GM10248 (cell line): ENCODE data around the gene CALCOCO2.

ENCODE experiments used
- CTCF ChIA-PET: fragments of 300-600 bp; sonication (Branson Sonifier 250); formaldehyde crosslinking; extraction: SDS; loops from one replicate; lab custom pipeline; 2021; ENCODE audit warnings: antibody characterized with exemption; lab: Yijun Ruan, JAX
- POLR2A ChIA-PET: fragments of 350-650 bp; sonication (Branson Sonifier 250); formaldehyde crosslinking; extraction: SDS; loops from one replicate; lab custom pipeline; 2020; ENCODE audit warnings: antibody characterized with exemption; lab: Yijun Ruan, JAX
- DNase-seq: peaks from one replicate; pipeline ENCODE4 v3.0.0; 2012; ENCODE audit errors: extremely low spot score
- CTCF ChIP-seq: IDR thresholded peaks from 2 replicates; pipeline ENCODE4 v1.5.1; 2012; ENCODE audit warnings: mild to moderate bottlenecking, low read depth; ENCODE audit errors: extremely low read depth, missing control alignments, control extremely low read depth

CALCOCO2 gene

GRCh38 chr17:48840441-48840840 lies 9.6 kb downstream of the CALCOCO2 start:
- TF ChIP-seq CTCF: no peak
- DNase-seq: no peak
- CTCF ChIA-PET: interaction anchor here (0.9 to 2.7 kb wide), 8 partner anchors 10 to 44 kb away, joined by 3 to 16 read pairs (median 4); no protein-coding TSS in a partner anchor
- POLR2A ChIA-PET: no interaction called here

- peak; percentile 72 for DNase-seq
- no peak for TF ChIP-seq CTCF
- ChIA-PET CTCF (interaction anchor here (0.9 to 2.7 kb wide), 9 partner anchors 11 to 44 kb away, joined by 3 to 16 read pairs (median 4); no protein-coding TSS in a partner anchor), POLR2A (no interaction called here)
Observed at GRCh38 chr17:48841395-48841831, 10.6 kb downstream of the CALCOCO2 start.

GRCh38 chr17:48842746-48843145 lies 11.9 kb downstream of the CALCOCO2 start:
- POLR2A ChIA-PET: interaction anchor here (0.7 kb wide), 1 partner anchor 19 kb away, joined by 5 read pairs; no protein-coding TSS in a partner anchor

GRCh38 chr17:48843187-48843900 lies 12.5 kb downstream of the CALCOCO2 start:
- POLR2A ChIA-PET: interaction anchor here (0.7 kb wide), 1 partner anchor 18 kb away, joined by 5 read pairs; no protein-coding TSS in a partner anchor
- no peak for DNase-seq
- TF ChIP-seq CTCF: no peak
- CTCF ChIA-PET: interaction anchor here (1.0 to 2.6 kb wide), 8 partner anchors 19 to 165 kb away, joined by 3 to 12 read pairs (median 4); no protein-coding TSS in a partner anchor

More at GRCh38 chr17:48842746-48843145, 11.9 kb downstream of the CALCOCO2 start:
- no peak for DNase-seq
- CTCF ChIA-PET: interaction anchor here (1.2 to 2.6 kb wide), 4 partner anchors 31 to 164 kb away, joined by 3 to 12 read pairs (median 8); no protein-coding TSS in a partner anchor
- TF ChIP-seq CTCF: no peak

- CTCF ChIA-PET: interaction anchor here (0.7 to 6.9 kb wide), 12 partner anchors 11 to 185 kb away, joined by 3 to 42 read pairs (median 4); partner anchors contain the start of gene TTLL6
- no peak for TF ChIP-seq CTCF
- no peak for DNase-seq
- POLR2A ChIA-PET: no interaction called here
Observed at GRCh38 chr17:48850792-48851323, 20.0 kb downstream of the CALCOCO2 start.

GRCh38 chr17:48854774-48855476 lies 24.1 kb downstream of the CALCOCO2 start:
- no peak for DNase-seq
- CTCF ChIA-PET: interaction anchor here (1.1 to 12.1 kb wide), 4 partner anchors 10 to 51 kb away, joined by 3 to 109 read pairs (median 5); no protein-coding TSS in a partner anchor
- no peak for TF ChIP-seq CTCF
- POLR2A ChIA-PET: interaction anchor here (0.6 kb wide), 1 partner anchor 11 kb away, joined by 3 read pairs; no protein-coding TSS in a partner anchor
